Left lung (tissue), 10 donors: ENCODE data around the gene MRTFB. TPM values are rescaled to one million over a fixed set of nuclear protein-coding genes. Genes with fewer than 3 reads are reported as not detected.
A peak's percentile ranks its signal among the peaks of the same experiment; 100 is the strongest.

Experiments
- ATAC-seq: fragments of 200-7000 bp; cut with Tn5 transposase; one replicate; pipeline ENCODE4 v1.9.1; 2020; ENCODE audit warnings: moderate library complexity
- DNase-seq, 4 donors: peaks; one replicate each; pipeline ENCODE4 v3.0.0-alpha.2; 2013 to 2020
- H3K27ac ChIP-seq, 2 donors: fragments of 200-600 bp; sonication (generic) in 1 of 2; one replicate each; pipeline versions ENCODE4 v1.5.0 to v1.8.0; 2020 to 2021
- H3K27me3 ChIP-seq, 2 donors: fragments of 200-600 bp; sonication (generic) in 1 of 2; one replicate each; pipeline versions ENCODE4 v1.5.0 to v1.8.0; 2020 to 2021
- H3K36me3 ChIP-seq, 2 donors: fragments of 200-600 bp; sonication (generic) in 1 of 2; one replicate each; pipeline versions ENCODE4 v1.5.0 to v1.8.0; 2020 to 2021
- H3K4me1 ChIP-seq, 2 donors: fragments of 200-600 bp; one replicate each; pipeline ENCODE4 v1.8.0; 2021
- H3K4me3 ChIP-seq, 2 donors: fragments of 200-600 bp; sonication (generic) in 1 of 2; one replicate each; pipeline versions ENCODE4 v1.5.0 to v1.8.0; 2020 to 2021; ENCODE audit warnings: mild to moderate bottlenecking in 1 of 2
- H3K9me3 ChIP-seq, 2 donors: fragments of 200-600 bp; sonication (generic) in 1 of 2; one replicate each; pipeline versions ENCODE4 v1.5.0 to v1.8.0; 2020 to 2021
- intact Hi-C, 2 donors: fragments of 100-400 bp; cut with DNase I; formaldehyde crosslinking; loops; one replicate each; pipeline versions ENCODE4 v1.11.2 to v1.14.2; 2022
- polyA plus RNA-seq, 6 donors: library from polyadenylated mRNA; unstranded; fragments of 120-200 nt; gene quantifications; one replicate each; pipeline ENCODE4 v1.2.1, GENCODE V29; 2013; ENCODE audit not compliant: insufficient read length in 6 of 6
- total RNA-seq, 2 donors: library from RNA; stranded (reverse); fragmentation: NEBNext Ultra II Directional; extraction: Animal tissue kit (Norgen Biotek cat#: 25700); gene quantifications; one replicate each; pipeline ENCODE4 v1.2.1, GENCODE V29; 2021
- TF ChIP-seq, protein P1 (sequence below), 2 donors: fragments of 200-600 bp; sonication (generic) in 1 of 2; IDR thresholded peaks; one replicate each; pipeline versions ENCODE4 v1.5.0 to v1.8.0; 2021; ENCODE audit warnings: antibody characterized with exemption in 2 of 2
- donor health status: DM: no; HTN: yes; CAD: no.
- donor health status: DM: no; HTN: no; CAD: no.

The MRTFB gene
- total and polyA plus RNA-seq, 8 donors, result 34.4 to 48.9 (median 36.7) TPM

GRCh38 chr16:14219983-14220382 lies 148.9 kb downstream of the MRTFB start:
- H3K4me3 ChIP-seq, result no peak overlapping the region
- peaks cover 0 to 23% of the 10 kb centered on the region in 2 donors for H3K36me3 ChIP-seq
- ATAC-seq (no peak), DNase-seq (no peak)
- H3K9me3 ChIP-seq, result no peaks in the 10 kb centered on the region
- no peaks in the 10 kb centered on the region for H3K27me3 ChIP-seq
- H3K27ac ChIP-seq, result no peak overlapping the region
- H3K4me1 ChIP-seq, result no peaks in the 10 kb centered on the region
- TF ChIP-seq, protein P1, sequence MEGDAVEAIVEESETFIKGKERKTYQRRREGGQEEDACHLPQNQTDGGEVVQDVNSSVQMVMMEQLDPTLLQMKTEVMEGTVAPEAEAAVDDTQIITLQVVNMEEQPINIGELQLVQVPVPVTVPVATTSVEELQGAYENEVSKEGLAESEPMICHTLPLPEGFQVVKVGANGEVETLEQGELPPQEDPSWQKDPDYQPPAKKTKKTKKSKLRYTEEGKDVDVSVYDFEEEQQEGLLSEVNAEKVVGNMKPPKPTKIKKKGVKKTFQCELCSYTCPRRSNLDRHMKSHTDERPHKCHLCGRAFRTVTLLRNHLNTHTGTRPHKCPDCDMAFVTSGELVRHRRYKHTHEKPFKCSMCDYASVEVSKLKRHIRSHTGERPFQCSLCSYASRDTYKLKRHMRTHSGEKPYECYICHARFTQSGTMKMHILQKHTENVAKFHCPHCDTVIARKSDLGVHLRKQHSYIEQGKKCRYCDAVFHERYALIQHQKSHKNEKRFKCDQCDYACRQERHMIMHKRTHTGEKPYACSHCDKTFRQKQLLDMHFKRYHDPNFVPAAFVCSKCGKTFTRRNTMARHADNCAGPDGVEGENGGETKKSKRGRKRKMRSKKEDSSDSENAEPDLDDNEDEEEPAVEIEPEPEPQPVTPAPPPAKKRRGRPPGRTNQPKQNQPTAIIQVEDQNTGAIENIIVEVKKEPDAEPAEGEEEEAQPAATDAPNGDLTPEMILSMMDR (IDR thresholded peaks at IDR 0.05), result no peak
- intact Hi-C loops, result no loop called here

GRCh38 chr16:14223632-14224031 lies 152.5 kb downstream of the MRTFB start:
- H3K36me3 ChIP-seq, result peaks cover 0 to 16% of the 10 kb centered on the region in 2 donors
- TF ChIP-seq, protein P1 (IDR thresholded peaks at IDR 0.05), result no peak

GRCh38 chr16:14225457-14225856 lies 154.3 kb downstream of the MRTFB start:
- Histone ChIP-seq H3K4me3 (no peak overlapping the region), H3K9me3 (no peaks in the 10 kb centered on the region), H3K36me3 (peaks cover 0 to 16% of the 10 kb centered on the region in 2 donors), H3K27ac (no peak overlapping the region), H3K4me1 (no peaks in the 10 kb centered on the region), H3K27me3 (no peaks in the 10 kb centered on the region)
- ATAC-seq (no peak), DNase-seq (no peak)
- intact Hi-C loops, result no loop called here
- TF ChIP-seq, protein P1 (IDR thresholded peaks at IDR 0.05), result no peak

More at GRCh38 chr16:14223632-14224031, 152.5 kb downstream of the MRTFB start:
- no peaks in the 10 kb centered on the region for H3K27me3 ChIP-seq
- ATAC-seq (no peak), DNase-seq (no peak)
- intact Hi-C loops, result no loop called here
- no peak overlapping the region for H3K4me3 ChIP-seq
- H3K4me1 ChIP-seq, result no peaks in the 10 kb centered on the region
- H3K27ac ChIP-seq, result no peak overlapping the region
- H3K9me3 ChIP-seq, result no peaks in the 10 kb centered on the region

DNA sequence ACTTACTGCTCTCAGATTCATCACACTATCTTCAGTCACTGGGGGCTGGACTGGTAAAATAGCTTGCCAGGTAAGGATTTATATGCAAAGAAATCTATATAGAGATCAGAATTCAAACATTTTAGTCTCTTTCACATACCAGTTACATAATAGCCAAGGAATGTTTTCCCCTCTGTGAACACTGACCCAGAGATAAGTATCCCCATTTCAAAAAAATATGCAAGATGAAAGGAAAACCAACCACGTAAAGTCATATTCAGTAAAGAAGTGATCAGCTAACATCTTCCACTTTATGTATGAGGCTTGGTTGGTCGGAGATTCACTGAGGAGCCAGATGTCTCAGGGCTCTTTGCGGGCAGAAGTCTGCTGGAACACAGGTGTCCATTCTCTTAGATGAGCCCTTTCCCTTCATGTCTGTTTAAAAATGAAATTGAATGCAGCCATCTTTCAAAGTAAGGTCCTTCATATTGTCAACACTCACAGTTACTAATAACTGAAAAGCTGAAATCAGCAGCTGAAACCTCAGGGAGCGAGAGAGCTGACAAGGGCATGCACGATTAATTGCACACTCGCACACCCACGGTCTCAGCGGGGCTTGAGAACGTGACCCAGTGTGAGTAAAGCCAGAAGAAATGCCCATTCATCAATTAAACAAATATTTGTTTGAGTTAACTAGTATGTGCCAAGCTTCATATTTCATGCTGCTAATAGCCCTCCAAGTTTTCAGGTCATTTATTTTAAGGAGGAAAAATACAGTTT lies 161.2 kb downstream of the MRTFB start:
- TF ChIP-seq, protein P1 (IDR thresholded peaks at IDR 0.05), result no peak
- H3K4me3 ChIP-seq, result no peak overlapping the region
- H3K27me3 ChIP-seq, result no peaks in the 10 kb centered on the region
- intact Hi-C loops, result no loop called here
- H3K9me3 ChIP-seq, result no peaks in the 10 kb centered on the region
- H3K27ac ChIP-seq, result peak overlapping the region in 1 of 2 donors; percentile 10
- peaks cover 8 to 9% of the 10 kb centered on the region in 2 donors for H3K4me1 ChIP-seq
- ATAC-seq (peak; percentile 70), DNase-seq (no peak)
- H3K36me3 ChIP-seq, result peaks cover 0 to 21% of the 10 kb centered on the region in 2 donors

GRCh38 chr16:14236401-14236800 lies 165.3 kb downstream of the MRTFB start:
- Histone ChIP-seq H3K27ac (no peak overlapping the region), H3K36me3 (peaks cover 0 to 59% of the 10 kb centered on the region in 2 donors), H3K4me1 (peaks cover 8 to 9% of the 10 kb centered on the region in 2 donors), H3K4me3 (no peak overlapping the region), H3K27me3 (no peaks in the 10 kb centered on the region), H3K9me3 (no peaks in the 10 kb centered on the region)
- DNase-seq (no peak), ATAC-seq (no peak)
- intact Hi-C loops, result no loop called here
- TF ChIP-seq, protein P1 (IDR thresholded peaks at IDR 0.05), result no peak
